Eye (tissue), 1 donor: ENCODE measurements around the gene CAMK2A.

Experiments
- DNase-seq: peaks from one replicate; pipeline ENCODE4 v3.0.0-alpha.2; 2015

The CAMK2A gene

DNA sequence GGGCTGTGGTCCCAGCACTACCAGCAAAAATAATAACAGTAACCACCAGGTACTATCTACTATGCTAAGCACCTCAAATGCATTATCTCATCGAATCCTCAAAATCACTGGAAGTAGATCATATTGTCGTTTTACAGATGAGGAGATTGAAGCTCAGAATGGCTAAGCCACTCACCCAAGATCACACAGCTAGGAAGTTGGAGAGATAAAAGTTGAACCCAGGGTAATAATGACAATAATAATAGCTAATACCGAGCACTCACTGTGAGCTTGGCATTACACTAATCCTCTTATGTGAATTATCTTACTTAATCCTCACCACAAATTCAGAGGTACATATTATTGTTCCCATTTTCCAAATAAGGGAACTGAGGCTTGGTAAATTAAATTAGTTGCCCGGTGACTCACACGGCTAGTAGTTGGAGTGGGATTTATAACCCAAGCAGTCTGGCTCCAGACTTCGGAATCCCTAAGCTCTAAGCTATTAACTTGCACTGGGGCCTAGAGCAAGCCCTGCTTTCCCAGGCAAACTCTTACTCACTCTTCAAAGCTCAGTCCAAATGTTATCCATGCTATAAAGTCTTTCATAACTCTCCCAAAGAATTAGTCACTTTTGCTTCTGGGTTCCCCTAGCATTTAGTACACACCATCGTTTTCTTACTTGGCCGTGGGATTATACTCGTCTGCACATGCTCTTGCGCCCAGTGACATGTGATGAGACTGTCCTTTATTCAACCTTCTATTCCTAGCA is 9.3 kb upstream of the CAMK2A start:
- no peak for DNase-seq

- DNase-seq = no peak
Observed at GRCh38 chr5:150297934-150298595, 8.5 kb upstream of the CAMK2A start.

GRCh38 chr5:150297236-150297890 is 7.8 kb upstream of the CAMK2A start:
- DNase-seq = no peak

GRCh38 chr5:150296496-150296895 is 6.9 kb upstream of the CAMK2A start:
- no peak for DNase-seq

GRCh38 chr5:150295741-150296486 is 6.3 kb upstream of the CAMK2A start:
- DNase-seq = no peak

DNA sequence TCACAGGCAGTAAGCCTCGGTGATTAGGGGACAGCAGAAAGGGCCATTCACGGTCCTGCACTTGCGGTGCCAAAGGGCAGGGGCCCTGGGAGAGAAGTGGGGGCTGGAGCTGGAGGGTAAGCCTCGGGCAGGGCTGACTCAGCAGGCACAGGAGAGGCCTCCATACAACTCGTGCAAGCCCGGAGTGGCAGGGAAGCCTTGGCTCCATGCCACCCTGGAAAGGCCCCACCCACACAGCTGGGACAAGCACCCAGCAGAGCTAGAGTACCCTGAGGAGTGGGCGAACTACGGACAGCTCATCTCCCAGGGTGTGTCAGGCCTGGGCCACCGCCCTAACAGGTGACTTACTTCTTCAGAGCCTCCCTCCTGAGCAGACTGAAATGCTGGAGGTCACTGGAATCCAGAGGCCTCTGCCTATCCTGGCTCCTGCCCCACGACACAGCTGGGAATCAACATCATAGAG is 5.6 kb upstream of the CAMK2A start:
- no peak for DNase-seq

- DNase-seq = no peak
Observed at GRCh38 chr5:150294551-150295071, 5.0 kb upstream of the CAMK2A start.

DNA sequence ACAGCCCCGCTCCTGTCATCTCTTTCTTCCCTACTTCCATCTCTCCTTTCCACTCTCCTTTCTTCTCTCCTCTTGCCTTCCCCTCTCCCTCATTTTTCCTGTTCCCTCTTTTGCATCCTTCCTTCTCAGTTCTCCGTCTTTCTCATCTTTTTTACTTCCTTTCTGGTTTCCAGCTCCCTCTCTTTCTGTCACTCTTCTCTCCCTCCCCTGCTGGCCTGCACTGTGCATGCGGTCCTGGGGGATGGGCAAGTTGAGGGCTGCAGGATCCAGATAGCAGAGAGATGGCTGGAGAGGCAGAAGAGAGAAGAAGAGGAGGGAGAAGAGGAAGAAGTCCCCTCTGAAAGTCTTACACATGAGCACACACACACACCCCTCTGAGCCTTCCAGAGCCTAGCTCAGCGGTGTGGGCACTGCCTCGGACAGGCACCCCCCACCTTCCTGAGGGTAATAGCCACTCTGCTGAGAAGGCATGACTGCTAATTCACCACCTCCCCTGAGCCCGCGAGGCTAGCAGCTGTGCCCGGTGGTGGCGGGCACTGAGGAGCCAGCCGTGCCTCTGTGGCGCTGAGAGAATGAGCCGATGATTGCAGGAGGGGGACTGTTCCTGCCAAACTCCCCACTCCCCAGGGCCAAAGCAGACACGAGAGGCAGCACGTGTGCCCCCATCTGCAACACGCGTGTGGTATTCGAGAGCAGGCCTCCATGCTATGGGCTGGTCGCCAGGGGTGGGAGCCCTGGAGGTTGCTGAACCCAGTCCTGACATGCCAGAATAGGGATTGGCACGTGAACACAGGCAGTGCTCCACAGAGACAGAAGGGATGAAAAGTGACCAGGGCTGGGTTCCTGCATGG is 3.7 kb upstream of the CAMK2A start:
- DNase-seq = no peak

DNA sequence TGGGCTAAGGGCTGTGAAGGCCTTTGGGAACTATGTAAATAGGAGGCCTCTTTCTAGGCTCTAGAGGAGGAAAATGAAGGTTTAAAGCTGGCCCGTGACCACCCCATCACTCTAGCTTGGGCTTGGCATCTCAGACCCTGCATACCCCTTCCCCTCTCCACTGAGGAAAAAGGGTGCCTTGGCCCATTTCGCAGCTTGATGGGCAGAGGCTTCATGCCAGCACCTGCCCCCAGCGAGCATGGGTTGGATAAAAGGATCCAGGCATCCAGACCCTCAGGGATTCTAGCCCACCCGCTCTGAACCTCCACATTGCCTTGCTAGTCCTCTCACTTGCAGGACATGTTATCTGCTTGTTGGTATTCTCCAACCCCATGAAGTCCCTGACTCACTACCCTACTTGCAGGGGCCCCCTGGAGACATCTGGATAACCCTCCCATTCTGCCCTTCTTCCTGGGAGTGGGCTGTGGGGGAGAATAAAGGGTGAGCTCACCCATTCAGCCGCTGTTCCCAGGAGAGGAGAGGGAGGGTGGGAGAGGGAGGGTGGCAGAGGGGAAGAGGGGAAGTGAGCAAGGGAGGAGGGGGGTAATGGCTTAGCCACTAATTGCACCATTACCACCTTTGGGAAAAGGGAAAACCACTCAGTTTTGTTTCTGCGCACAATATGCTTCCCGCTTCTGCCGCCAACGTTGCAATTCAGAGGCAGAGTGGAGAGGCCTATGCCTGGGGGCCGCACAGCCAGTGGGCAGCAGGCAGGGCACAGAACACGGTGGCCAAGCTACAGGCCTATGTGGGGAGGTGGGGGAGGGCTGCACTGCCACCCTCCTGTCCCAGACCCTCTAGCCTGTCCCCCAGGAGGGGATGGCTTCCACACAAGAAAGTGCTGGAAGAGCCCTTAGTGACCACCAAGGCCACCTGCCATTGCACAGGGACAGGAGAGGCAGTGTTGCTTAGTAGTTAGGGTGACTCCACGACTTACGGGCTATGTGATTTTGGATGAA is 2.1 kb upstream of the CAMK2A start:
- no peak for DNase-seq

DNA sequence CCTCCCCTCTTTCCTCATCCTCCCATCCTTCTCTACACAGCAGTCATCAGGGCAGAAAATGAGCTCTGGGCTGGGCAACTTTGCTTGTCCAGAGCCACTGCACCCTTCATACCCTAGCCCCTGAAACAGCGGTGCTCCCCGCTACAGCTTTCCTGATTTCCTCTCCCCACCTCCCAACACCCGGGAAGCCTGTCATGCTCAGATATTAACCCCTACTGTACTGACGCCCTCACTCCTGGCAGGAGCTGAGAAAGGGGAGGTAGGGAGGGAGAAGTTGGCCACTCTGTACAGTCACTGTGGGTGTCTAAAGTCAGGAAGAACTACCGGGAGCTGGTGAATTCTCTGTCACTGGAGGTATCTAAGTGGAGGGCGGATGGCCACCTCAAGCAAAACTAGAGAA is 782 bp downstream of the CAMK2A start:
- no peak for DNase-seq

DNA sequence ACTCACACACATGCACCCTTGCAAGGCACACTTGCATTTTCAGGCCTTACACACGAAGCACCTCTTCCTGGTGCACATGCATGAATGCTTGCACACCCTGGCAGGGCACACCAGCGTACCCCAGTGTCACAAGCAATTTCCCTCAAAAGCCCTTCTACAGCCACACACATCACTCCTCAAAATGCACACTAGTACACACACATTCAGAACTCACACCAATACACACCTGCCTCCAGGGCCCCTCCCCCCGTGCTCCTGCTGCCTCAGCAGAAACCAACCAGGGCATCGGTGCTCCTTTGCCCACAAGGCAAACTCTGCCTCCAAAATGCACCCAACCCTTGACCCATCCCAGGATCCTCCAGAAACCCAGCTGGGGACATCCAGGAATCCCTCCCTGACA is 1.2 kb downstream of the CAMK2A start:
- no peak for DNase-seq

GRCh38 chr5:150286820-150287219 is 2.8 kb downstream of the CAMK2A start:
- DNase-seq = no peak

DNA sequence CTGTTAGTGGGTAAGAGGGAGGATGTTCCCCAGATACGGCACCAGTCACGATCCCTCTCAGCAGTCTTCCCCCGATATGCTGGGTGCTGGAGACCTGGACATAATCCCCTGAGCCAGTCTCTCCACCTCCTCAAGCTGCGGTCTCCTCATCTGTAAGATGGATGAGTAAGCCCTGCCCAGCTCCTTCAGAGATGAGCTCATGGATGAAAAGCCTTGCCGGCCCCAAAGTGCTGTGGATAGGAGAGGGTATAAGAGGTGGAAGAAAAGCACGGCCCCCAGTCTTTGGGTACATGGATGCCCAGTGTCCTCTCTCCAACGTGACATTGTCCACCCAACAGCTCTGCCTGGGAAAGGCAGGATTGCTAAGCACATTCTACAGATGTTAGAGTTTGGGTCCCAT is 4.5 kb downstream of the CAMK2A start:
- DNase-seq = no peak

GRCh38 chr5:150284311-150284710 is 5.3 kb downstream of the CAMK2A start:
- no peak for DNase-seq

DNA sequence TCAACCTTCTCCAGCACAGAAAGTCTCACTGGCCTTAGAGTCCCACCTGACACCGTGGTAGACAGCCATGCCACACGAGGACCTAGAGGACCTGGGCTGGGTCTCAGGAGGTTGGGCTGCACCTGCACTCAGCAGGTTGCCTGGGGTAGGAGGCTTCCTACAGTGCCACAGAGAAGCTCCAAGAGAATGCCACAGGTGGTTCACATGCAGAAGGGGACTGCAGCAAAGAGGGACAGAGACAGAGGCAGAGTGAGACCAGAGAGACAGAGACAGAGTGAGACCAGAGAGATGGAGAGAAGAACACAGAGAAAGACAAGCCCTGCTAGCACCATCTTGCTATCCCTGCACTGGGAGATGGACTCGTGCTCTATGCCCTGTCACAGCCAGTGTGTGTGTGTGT is 5.7 kb downstream of the CAMK2A start:
- no peak for DNase-seq

GRCh38 chr5:150281987-150282386 is 7.6 kb downstream of the CAMK2A start:
- DNase-seq = no peak

GRCh38 chr5:150279330-150280020 is 10.1 kb downstream of the CAMK2A start:
- DNase-seq = peak; percentile 18

- no peak for DNase-seq
Observed at GRCh38 chr5:150278916-150279315, 10.7 kb downstream of the CAMK2A start.

GRCh38 chr5:150278046-150278730 is 11.4 kb downstream of the CAMK2A start:
- no peak for DNase-seq
